Right lobe of liver (tissue), 4 donors: Measurements from ENCODE around the gene HLA-E.

Experiments
- CTCF ChIP-seq, 4 donors: fragments of 200-600 bp in 3 of 4; fragments of 450-650 bp in 1 of 4; IDR thresholded peaks; one replicate each; pipeline versions ENCODE4 v1.5.1 to v1.8.0; 2016 to 2022; ENCODE audit warnings: antibody characterized with exemption in 4 of 4, mild to moderate bottlenecking in 2 of 4
- POLR2A ChIP-seq: fragments of 450-650 bp; IDR thresholded peaks from one replicate; pipeline ENCODE4 v1.6.1; 2017; ENCODE audit warnings: antibody characterized with exemption, mild to moderate bottlenecking
- donor health status: DM: no; HTN: no; CAD: no.
- donor health status: DM: no; HTN: no; CAD: no.
- donor health status: DM: no; HTN: yes; CAD: no.

GRCh38 chr6:30463651-30464618 lies 25.4 kb upstream of the HLA-E start:
- TF ChIP-seq CTCF (IDR thresholded peaks at IDR 0.05) (no peak), POLR2A (no peak)
